ENCODE data around the gene HOXC6.

DNA sequence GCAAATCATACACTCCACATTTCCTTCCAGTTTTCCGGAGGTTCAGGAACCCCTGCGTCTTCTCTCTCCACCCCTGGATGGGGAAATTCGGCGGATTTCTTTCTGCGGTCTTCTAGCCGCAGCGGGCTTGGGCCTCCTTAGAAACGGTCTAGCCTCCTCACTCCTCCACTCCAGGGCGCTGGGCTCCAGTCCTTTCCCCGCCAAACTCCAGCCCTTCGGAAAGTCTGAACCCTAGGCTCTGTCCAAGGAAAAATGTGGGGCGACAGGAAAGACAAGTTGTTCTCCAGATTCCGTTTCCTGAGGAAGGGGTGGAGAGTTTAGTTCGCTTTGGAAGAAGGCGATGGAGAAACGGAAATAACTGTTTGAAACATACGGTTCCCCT lies 44.7 kb upstream of the HOXC6 start:
- TF ChIP-seq ZNF670 (CRISPR knock-in tag; IDR thresholded peaks at IDR 0.05; ENCODE audit: borderline replicate concordance) (no peak), POLR2A (IDR thresholded peaks at IDR 0.05; ENCODE audit: insufficient read depth in 1 of 2, low read depth in 2 of 2, low read length in 2 of 2) (no peak), CTCF (CRISPR knock-in tag; IDR thresholded peaks at IDR 0.05) (no peak), KDM4B (CRISPR knock-in tag; IDR thresholded peaks at IDR 0.05) (no peak), TBP (CRISPR knock-in tag; IDR thresholded peaks at IDR 0.05) (no peak), SP1 (IDR thresholded peaks at IDR 0.05) (no peak), SP1 (CRISPR knock-in tag; IDR thresholded peaks at IDR 0.05) (no peak), RNF2 (conservative IDR thresholded peaks at IDR 0.05; ENCODE audit: low read depth) (no peak)
- TF ChIP-seq, protein P1, sequence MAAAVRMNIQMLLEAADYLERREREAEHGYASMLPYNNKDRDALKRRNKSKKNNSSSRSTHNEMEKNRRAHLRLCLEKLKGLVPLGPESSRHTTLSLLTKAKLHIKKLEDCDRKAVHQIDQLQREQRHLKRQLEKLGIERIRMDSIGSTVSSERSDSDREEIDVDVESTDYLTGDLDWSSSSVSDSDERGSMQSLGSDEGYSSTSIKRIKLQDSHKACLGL (CRISPR knock-in tag; IDR thresholded peaks at IDR 0.05) = no peak

Data from HepG2 (cell line).